PFSK-1 (cell line): Measurements from ENCODE around the gene COQ8A.

Source experiments
- FOXP2 ChIP-seq: optimal IDR thresholded peaks from 2 replicates; pipeline ENCODE3; 2011; ENCODE audit warnings: borderline replicate concordance, control low read depth, inconsistent platforms; ENCODE audit not compliant: insufficient read depth; ENCODE audit errors: extremely low read length, extremely low read depth
- POLR2AphosphoS5 ChIP-seq: IDR thresholded peaks from 2 replicates; pipeline ENCODE4 v1.6.1; 2012; ENCODE audit warnings: low read depth, mild to moderate bottlenecking, control low read depth, low read length, moderate library complexity
- REST ChIP-seq, 2 experiments: IDR thresholded peaks; 2 replicates each; pipeline versions ENCODE4 v1.6.1 to v1.8.0; 2011 to 2012; ENCODE audit warnings: low read depth in 2 of 2, low read length in 2 of 2, control low read depth in 1 of 2, inconsistent platforms in 1 of 2, mild to moderate bottlenecking in 1 of 2, moderate library complexity in 1 of 2; ENCODE audit not compliant: insufficient read depth in 1 of 2
- SIN3A ChIP-seq: IDR thresholded peaks from 2 replicates; pipeline ENCODE4 v1.6.1; 2012; ENCODE audit warnings: mild to moderate bottlenecking, low read length, moderate library complexity, borderline replicate concordance; ENCODE audit not compliant: insufficient read depth
- TAF1 ChIP-seq: IDR thresholded peaks from 2 replicates; pipeline ENCODE4 v1.6.1; 2012; ENCODE audit warnings: low read length, control low read depth, borderline replicate concordance; ENCODE audit not compliant: insufficient read depth

- TF ChIP-seq REST (IDR thresholded peaks at IDR 0.05; ENCODE audit: insufficient read depth in 1 of 2, low read depth in 2 of 2, low read length in 2 of 2) (no peak), SIN3A (no peak), TAF1 (no peak), POLR2AphosphoS5 (no peak), FOXP2 (no peak)
Observed at GRCh38 chr1:226954337-226954736, 14.2 kb downstream of the COQ8A start.
